Keratinocyte (primary cell): Measurements from ENCODE around the gene GPLD1. TPM values are rescaled to one million over a fixed set of nuclear protein-coding genes. Genes with fewer than 3 reads are reported as not detected.

Experiments
- DNase-seq: peaks from one replicate; pipeline ENCODE4 v3.0.0-alpha.2; 2011; ENCODE audit warnings: low read depth, missing footprints, low spot score
- FAIRE-seq: peaks from 2 replicates; lab custom pipeline; 2011; peaks lifted over from hg19 to GRCh38; lab: Jason Lieb, UNC
- H2AFZ ChIP-seq: 2 replicates; pipeline ENCODE4 v1.6.0; 2012; ENCODE audit warnings: low read length, control low read depth, inconsistent platforms; ENCODE audit not compliant: control insufficient read depth
- H3K27ac ChIP-seq: 2 replicates; pipeline ENCODE4 v1.5.1; 2011; ENCODE audit warnings: low read length; ENCODE audit not compliant: control insufficient read depth, insufficient read depth
- H3K27me3 ChIP-seq: 3 replicates; pipeline ENCODE4 v1.6.0; 2011; ENCODE audit warnings: low read length; ENCODE audit not compliant: control insufficient read depth, insufficient read depth; ENCODE audit errors: extremely low read depth
- H3K36me3 ChIP-seq, 2 experiments: 2 replicates in 1 of 2; 3 replicates in 1 of 2; pipeline ENCODE4 v1.5.1; 2011; ENCODE audit warnings: low read length in 2 of 2, mild to moderate bottlenecking in 1 of 2; ENCODE audit not compliant: control insufficient read depth in 2 of 2, insufficient read depth in 2 of 2; ENCODE audit errors: extremely low read depth in 1 of 2
- H3K4me1 ChIP-seq: 3 replicates; pipeline ENCODE4 v1.5.1; 2011; ENCODE audit warnings: low read length; ENCODE audit not compliant: control insufficient read depth, insufficient read depth; ENCODE audit errors: extremely low read depth
- H3K4me2 ChIP-seq: 3 replicates; pipeline ENCODE4 v1.6.0; 2011; ENCODE audit warnings: low read depth, low read length; ENCODE audit not compliant: control insufficient read depth, insufficient read depth; ENCODE audit errors: extremely low read depth
- H3K4me3 ChIP-seq, 3 experiments: fragments of 200-600 bp in 1 of 3; sonication (generic) in 1 of 3; 2 replicates in 2 of 3; 3 replicates in 1 of 3; pipeline ENCODE4 v1.5.1; 2011 to 2016; ENCODE audit warnings: low read length in 3 of 3, mild to moderate bottlenecking in 3 of 3, control low read depth in 2 of 3, inconsistent platforms in 1 of 3, low read depth in 1 of 3, mixed read lengths in 1 of 3, mixed run types in 1 of 3, moderate library complexity in 1 of 3; ENCODE audit not compliant: control insufficient read depth in 2 of 3, insufficient read depth in 2 of 3; ENCODE audit errors: extremely low read depth in 1 of 3
- H3K79me2 ChIP-seq: 2 replicates; pipeline ENCODE4 v1.6.0; 2012; ENCODE audit warnings: low read length; ENCODE audit not compliant: control insufficient read depth, insufficient read depth
- H3K9ac ChIP-seq: 3 replicates; pipeline ENCODE4 v1.6.0; 2011; ENCODE audit warnings: low read length; ENCODE audit not compliant: control insufficient read depth, insufficient read depth; ENCODE audit errors: extremely low read depth
- H3K9me1 ChIP-seq: 3 replicates; pipeline ENCODE4 v1.6.0; 2011; ENCODE audit warnings: low read length; ENCODE audit not compliant: control insufficient read depth, insufficient read depth; ENCODE audit errors: extremely low read depth
- H3K9me3 ChIP-seq: 2 replicates; pipeline ENCODE4 v1.5.1; 2012; ENCODE audit warnings: low read depth, low read length; ENCODE audit not compliant: control insufficient read depth
- H4K20me1 ChIP-seq: 3 replicates; pipeline ENCODE4 v1.6.0; 2011; ENCODE audit warnings: low read length; ENCODE audit not compliant: control insufficient read depth, insufficient read depth; ENCODE audit errors: extremely low read depth
- CTCF ChIP-seq, 3 experiments: IDR thresholded peaks in 1 of 3; conservative IDR thresholded peaks in 1 of 3; optimal IDR thresholded peaks in 1 of 3; 2 replicates in 2 of 3; 3 replicates in 1 of 3; pipeline versions ENCODE3 to v1.5.1; 2011; ENCODE audit warnings: low read length in 3 of 3, mild to moderate bottlenecking in 3 of 3, moderate library complexity in 2 of 3, control low read depth in 1 of 3, inconsistent platforms in 1 of 3; ENCODE audit not compliant: insufficient read depth in 2 of 3; ENCODE audit errors: extremely low read depth in 1 of 3
- EZH2 ChIP-seq: IDR thresholded peaks from one replicate; pipeline ENCODE4 v1.6.1; 2012; ENCODE audit warnings: inconsistent platforms, mild to moderate bottlenecking, low read length, moderate library complexity
- dilution Hi-C: fragments of 300-500 bp; cut with MboI; formaldehyde crosslinking; loops from one replicate; pipeline ENCODE4 v1.7.0; 2020; ENCODE audit warnings: low sequenced_read_pairs; ENCODE audit not compliant: extremely low pct_ligation_motif_present
- polyA plus RNA-seq, 5 experiments: library from polyadenylated mRNA; depleted of rRNA in 3 of 5; stranded (reverse) in 3 of 5; stranded (forward) in 1 of 5; unstranded in 1 of 5; fragments of >200 nt; gene quantifications; 1 replicate in 1 of 5; 2 replicates in 3 of 5; 3 replicates in 1 of 5; pipeline versions ENCODE4 v1.2.1 to v1.2.3, GENCODE V29; 2011 to 2012; ENCODE audit warnings: missing spikeins in 2 of 5, low read depth in 1 of 5, low replicate concordance in 1 of 5

The GPLD1 gene
- polyA plus RNA-seq, 1 donor (not counting 4 experiments of a cell fraction or from before 2014, with no cell fraction given) = 0.07 TPM

GRCh38 chr6:24489881-24490280 is 503 bp upstream of the GPLD1 start:
- Histone ChIP-seq H3K4me3 (no peak overlapping the region), H3K9me3 (no peaks in the 10 kb centered on the region), H4K20me1 (no peaks in the 10 kb centered on the region), H3K27me3 (peaks cover 5% of the 10 kb centered on the region), H2AFZ (no peak overlapping the region), H3K9me1 (no peaks in the 10 kb centered on the region), H3K4me2 (no peak overlapping the region), H3K79me2 (no peaks in the 10 kb centered on the region), H3K36me3 (no peaks in the 10 kb centered on the region), H3K9ac (no peak overlapping the region), H3K27ac (no peak overlapping the region), H3K4me1 (no peaks in the 10 kb centered on the region)
- no peak for DNase-seq
- FAIRE-seq = no peak
- dilution Hi-C loops = no loop called here
- TF ChIP-seq CTCF (optimal IDR thresholded peaks at IDR 0.05 in 1 of 3, IDR thresholded peaks at IDR 0.05 in 1 of 3, conservative IDR thresholded peaks at IDR 0.05 in 1 of 3; ENCODE audit: extremely low read depth in 1 of 3, insufficient read depth in 2 of 3, low read length in 3 of 3) (no peak), EZH2 (no peak)

- Histone ChIP-seq H3K4me2 (no peak overlapping the region), H3K9me3 (no peaks in the 10 kb centered on the region), H3K36me3 (no peaks in the 10 kb centered on the region), H3K9me1 (no peaks in the 10 kb centered on the region), H3K27me3 (no peaks in the 10 kb centered on the region), H3K9ac (no peak overlapping the region), H3K79me2 (no peaks in the 10 kb centered on the region), H3K4me3 (no peak overlapping the region), H2AFZ (no peak overlapping the region), H4K20me1 (no peaks in the 10 kb centered on the region), H3K4me1 (no peaks in the 10 kb centered on the region), H3K27ac (no peak overlapping the region)
- TF ChIP-seq CTCF (optimal IDR thresholded peaks at IDR 0.05 in 1 of 3, IDR thresholded peaks at IDR 0.05 in 1 of 3, conservative IDR thresholded peaks at IDR 0.05 in 1 of 3; ENCODE audit: extremely low read depth in 1 of 3, insufficient read depth in 2 of 3, low read length in 3 of 3) (no peak), EZH2 (no peak)
- DNase-seq (no peak), FAIRE-seq (no peak)
- dilution Hi-C loops = no loop called here
Observed at GRCh38 chr6:24486065-24486464, 3.3 kb downstream of the GPLD1 start.
